SHP77 treated with DMSO at 0.1 percent for 48 hours (cell line): ENCODE measurements around the gene ENTPD8.
"Not testable (repeated sequence)": the region's sequence is repeated elsewhere in the genome, so short reads cannot be mapped to it uniquely, and the experiment has no call there.

ENCODE experiments used
- DNase-seq: peaks from one replicate; lab custom pipeline; 2025; lab: John Stamatoyannopoulos, UW

Gene ENTPD8

GRCh38 chr9:137394866-137395665, 46.1 kb downstream of the ENTPD8 start:
- DNase-seq, result no peak

- no peak for DNase-seq
These were observed 47.7 kb downstream of the ENTPD8 start for GRCh38 chr9:137393176-137394150.

- no peak for DNase-seq
These were observed 48.7 kb downstream of the ENTPD8 start for GRCh38 chr9:137392232-137393007.

- DNase-seq, result no peak
These were observed 49.8 kb downstream of the ENTPD8 start for GRCh38 chr9:137391411-137391754.

- DNase-seq, result peak; percentile 75
These were observed 50.4 kb downstream of the ENTPD8 start for GRCh38 chr9:137390553-137391410.

GRCh38 chr9:137389428-137389746, 51.8 kb downstream of the ENTPD8 start:
- no peak for DNase-seq

GRCh38 chr9:137388589-137389427, 52.3 kb downstream of the ENTPD8 start:
- no peak for DNase-seq

- no peak for DNase-seq
These were observed 53.1 kb downstream of the ENTPD8 start for GRCh38 chr9:137387891-137388560.

- DNase-seq, result no peak
These were observed 53.9 kb downstream of the ENTPD8 start for GRCh38 chr9:137387114-137387890.

- not testable (repeated sequence) for DNase-seq
These were observed 54.5 kb downstream of the ENTPD8 start for GRCh38 chr9:137386507-137387113.

- DNase-seq, result no peak
These were observed 56.0 kb downstream of the ENTPD8 start for GRCh38 chr9:137385061-137385655.
